Cardiac fibroblast (primary cell): Measurements from ENCODE around the gene PEAK3.

ENCODE experiments used
- DNase-seq, 2 donors: peaks; one replicate each; pipeline versions ENCODE4 v3.0.0 to v3.0.0-alpha.2; 2010; ENCODE audit warnings: low read depth in 2 of 2
- H3K4me3 ChIP-seq, 2 donors: replicated peaks in 1 of 2; 1 replicate in 1 of 2; 2 replicates in 1 of 2; pipeline ENCODE4 v1.5.1; 2011; ENCODE audit warnings: low read depth in 2 of 2, low read length in 2 of 2, mild to moderate bottlenecking in 2 of 2, moderate library complexity in 1 of 2
- CTCF ChIP-seq: IDR thresholded peaks from one replicate; pipeline ENCODE4 v1.5.1; 2011; ENCODE audit warnings: low read depth, mild to moderate bottlenecking, low read length, inconsistent platforms

PEAK3 gene

GRCh38 chr19:2248136-2249009 is 33.6 kb downstream of the PEAK3 start:
- H3K4me3 ChIP-seq = no peak overlapping the region
- no peak for TF ChIP-seq CTCF
- DNase-seq = no peak

- no peak for TF ChIP-seq CTCF
- H3K4me3 ChIP-seq = no peak overlapping the region
- no peak for DNase-seq
Observed at GRCh38 chr19:2247433-2248101, 34.4 kb downstream of the PEAK3 start.

GRCh38 chr19:2246801-2247361 is 35.1 kb downstream of the PEAK3 start:
- TF ChIP-seq CTCF = no peak
- no peak overlapping the region for H3K4me3 ChIP-seq
- DNase-seq = peak; percentile 72 to 74

- DNase-seq = no peak
- no peak for TF ChIP-seq CTCF
- no peak overlapping the region for H3K4me3 ChIP-seq
Observed at GRCh38 chr19:2246014-2246620, 35.9 kb downstream of the PEAK3 start.

- DNase-seq = no peak
- no peak for TF ChIP-seq CTCF
- H3K4me3 ChIP-seq = no peak overlapping the region
Observed at GRCh38 chr19:2245273-2245672, 36.7 kb downstream of the PEAK3 start.

GRCh38 chr19:2244486-2244885 is 37.5 kb downstream of the PEAK3 start:
- TF ChIP-seq CTCF = no peak

More at GRCh38 chr19:2244486-2244885, 37.5 kb downstream of the PEAK3 start:
- H3K4me3 ChIP-seq = no peak overlapping the region
- no peak for DNase-seq
